Nucleus accumbens (tissue), 56 donors: ENCODE results near the gene ATRAID.

Experiments used
- DNase-seq, 56 donors: peaks; one replicate each; lab custom pipeline; 2025; lab: John Stamatoyannopoulos, UW

Gene ATRAID

GRCh38 chr2:27245626-27246025 lies 33.8 kb downstream of the ATRAID start:
- no peak for DNase-seq

- no peak for DNase-seq
Measured at GRCh38 chr2:27247893-27248292, 36.1 kb downstream of the ATRAID start.

- DNase-seq, result no peak
Measured at GRCh38 chr2:27249159-27249890, 37.5 kb downstream of the ATRAID start.

- DNase-seq, result peak in 7 of 56 donors; percentile 1 to 51 (median 9)
Measured at GRCh38 chr2:27249891-27250651, 38.2 kb downstream of the ATRAID start.

GRCh38 chr2:27250652-27251379 lies 39.0 kb downstream of the ATRAID start:
- no peak for DNase-seq

GRCh38 chr2:27251766-27252165 lies 39.9 kb downstream of the ATRAID start:
- DNase-seq, result no peak

- DNase-seq, result no peak
Measured at GRCh38 chr2:27255187-27255586, 43.3 kb downstream of the ATRAID start.

GRCh38 chr2:27255660-27256059 lies 43.8 kb downstream of the ATRAID start:
- DNase-seq, result no peak

GRCh38 chr2:27256855-27257454 lies 45.1 kb downstream of the ATRAID start:
- DNase-seq, result no peak

GRCh38 chr2:27258051-27258450 lies 46.2 kb downstream of the ATRAID start:
- DNase-seq, result no peak

GRCh38 chr2:27261241-27261925 lies 49.5 kb downstream of the ATRAID start:
- no peak for DNase-seq

- peak in 1 of 56 donors; percentile 15 for DNase-seq
Measured at GRCh38 chr2:27261926-27262298, 50.1 kb downstream of the ATRAID start.

GRCh38 chr2:27262379-27263286 lies 50.8 kb downstream of the ATRAID start, which contains the start of gene SLC30A3:
Gene SLC30A3, minus strand, starts transcription at chr2:27263047. Its CDS starts 141 bp downstream, at chr2:27262906.
- peak in 9 of 56 donors; percentile 4 to 37 (median 18) for DNase-seq

GRCh38 chr2:27263287-27264252 lies 51.7 kb downstream of the ATRAID start:
- DNase-seq, result no peak

- no peak for DNase-seq
Measured at GRCh38 chr2:27264253-27264752, 52.5 kb downstream of the ATRAID start.

- DNase-seq, result peak in 24 of 56 donors; percentile 4 to 42 (median 16)
Measured at GRCh38 chr2:27264753-27265535, 53.1 kb downstream of the ATRAID start.

GRCh38 chr2:27265536-27265870 lies 53.7 kb downstream of the ATRAID start:
- DNase-seq, result no peak
